ENCODE measurements around the gene ZNHIT1. TPM values are rescaled to one million over a fixed set of nuclear protein-coding genes. Genes with fewer than 3 reads are reported as not detected.
"Not testable (repeated sequence)": the region's sequence is repeated elsewhere in the genome, so short reads cannot be mapped to it uniquely, and the experiment has no call there.

The ZNHIT1 gene
- total RNA-seq, 1 donor from 2014 or later = 44.3 TPM

GRCh38 chr7:101237206-101238067 is 19.5 kb downstream of the ZNHIT1 start, which contains the start of gene CLDN15:
Gene CLDN15, minus strand, starts transcription at chr7:101237802. Its CDS starts 221 bp downstream, at chr7:101237581.
- DNase-seq (ENCODE audit: low spot score) (peak; percentile 79), ATAC-seq (peak; percentile 80)
- intact Hi-C loops (cut with DNase I) = no loop called here

GRCh38 chr7:101238226-101239182 is 20.5 kb downstream of the ZNHIT1 start:
- no peak for ATAC-seq
- intact Hi-C loops (cut with DNase I) = no loop called here

GRCh38 chr7:101239191-101239950 is 21.4 kb downstream of the ZNHIT1 start:
- ATAC-seq (no peak), DNase-seq (ENCODE audit: low spot score) (no peak)
- intact Hi-C loops (cut with DNase I) = no loop called here

More at GRCh38 chr7:101238226-101239182, 20.5 kb downstream of the ZNHIT1 start:
- DNase-seq (ENCODE audit: low spot score) = no peak

- intact Hi-C loops (cut with DNase I) = no loop called here
- DNase-seq (ENCODE audit: low spot score) = no peak
- no peak for ATAC-seq
Measured at GRCh38 chr7:101239951-101240220, 21.9 kb downstream of the ZNHIT1 start.

- no peak for DNase-seq (ENCODE audit: low spot score)
- intact Hi-C loops (cut with DNase I) = no loop called here
- no peak for ATAC-seq
Measured at GRCh38 chr7:101240226-101241014, 22.5 kb downstream of the ZNHIT1 start.

GRCh38 chr7:101241015-101241363 is 23.0 kb downstream of the ZNHIT1 start:
- no peak for DNase-seq (ENCODE audit: low spot score)
- no peak for ATAC-seq
- intact Hi-C loops (cut with DNase I) = no loop called here

GRCh38 chr7:101241443-101242349 is 23.7 kb downstream of the ZNHIT1 start:
- no peak for ATAC-seq
- no peak for DNase-seq (ENCODE audit: low spot score)
- intact Hi-C loops (cut with DNase I) = no loop called here

GRCh38 chr7:101243646-101244374 is 25.8 kb downstream of the ZNHIT1 start:
- intact Hi-C loops (cut with DNase I) = no loop called here
- DNase-seq (ENCODE audit: low spot score) = no peak
- ATAC-seq = no peak

- DNase-seq (ENCODE audit: low spot score) = peak; percentile 95
- peak; percentile 99 for ATAC-seq
- intact Hi-C loops (cut with DNase I) = no loop called here
Measured at GRCh38 chr7:101244375-101245146, 26.6 kb downstream of the ZNHIT1 start, which contains the start of gene FIS1. Gene FIS1, minus strand, starts transcription at chr7:101245081. Its CDS starts 77 bp downstream, at chr7:101245004.

- DNase-seq (ENCODE audit: low spot score) = no peak
- intact Hi-C loops (cut with DNase I) = no loop called here
- ATAC-seq = no peak
Measured at GRCh38 chr7:101245147-101245668, 27.2 kb downstream of the ZNHIT1 start.

GRCh38 chr7:101248276-101248675 is 30.3 kb downstream of the ZNHIT1 start:
- intact Hi-C loops (cut with DNase I) = no loop called here
- DNase-seq (ENCODE audit: low spot score) = no peak
- ATAC-seq = no peak

GRCh38 chr7:101250324-101250723 is 32.4 kb downstream of the ZNHIT1 start:
- intact Hi-C loops (cut with DNase I) = no loop called here
- no peak for ATAC-seq
- no peak for DNase-seq (ENCODE audit: low spot score)

GRCh38 chr7:101251871-101252659 is 34.1 kb downstream of the ZNHIT1 start:
- ATAC-seq (peak; percentile 100), DNase-seq (ENCODE audit: low spot score) (peak; percentile 96)
- intact Hi-C loops (cut with DNase I) = no loop called here

GRCh38 chr7:101253199-101253598 is 35.2 kb downstream of the ZNHIT1 start:
- intact Hi-C loops (cut with DNase I) = not testable (repeated sequence)

GRCh38 chr7:101255796-101256195 is 37.8 kb downstream of the ZNHIT1 start:
- DNase-seq (ENCODE audit: low spot score) (no peak), ATAC-seq (no peak)
- intact Hi-C loops (cut with DNase I) = no loop called here

More at GRCh38 chr7:101253199-101253598, 35.2 kb downstream of the ZNHIT1 start:
- not testable (repeated sequence) for ATAC-seq; DNase-seq (ENCODE audit: low spot score)
